Mucosa of descending colon (tissue), 3 donors: Measurements from ENCODE around the gene CRYZL1. TPM values are rescaled to one million over a fixed set of nuclear protein-coding genes. Genes with fewer than 3 reads are reported as not detected.

Experiments
- ATAC-seq: fragments of 200-7000 bp; cut with Tn5 transposase; one replicate; pipeline ENCODE4 v1.9.1; 2020; ENCODE audit warnings: mild to moderate bottlenecking, moderate library complexity
- DNase-seq, 3 donors: peaks; one replicate each; pipeline ENCODE4 v3.0.0-alpha.2; 2020
- H3K36me3 ChIP-seq: fragments of 200-600 bp; one replicate; pipeline ENCODE4 v1.8.0; 2021; ENCODE audit warnings: low read depth, mild to moderate bottlenecking
- H3K4me1 ChIP-seq: fragments of 200-600 bp; one replicate; pipeline ENCODE4 v1.8.0; 2021; ENCODE audit warnings: low read depth, mild to moderate bottlenecking
- H3K4me3 ChIP-seq: fragments of 200-600 bp; one replicate; pipeline ENCODE4 v1.8.0; 2021; ENCODE audit warnings: mild to moderate bottlenecking
- H3K9me3 ChIP-seq: fragments of 200-600 bp; one replicate; pipeline ENCODE4 v1.8.0; 2021; ENCODE audit warnings: mild to moderate bottlenecking
- intact Hi-C, 2 donors: fragments of 100-400 bp; cut with DNase I in 1 of 2; cut with micrococcal nuclease in 1 of 2; formaldehyde crosslinking; loops; one replicate each; pipeline versions ENCODE4 v1.11.0 to v1.11.1; 2022; cut with DNase I, micrococcal nuclease
- total RNA-seq, 3 donors: library from RNA; stranded (reverse); fragmentation: NEBNext Ultra II Directional in 2 of 3; extraction: Animal tissue kit (Norgen Biotek cat#: 25700) in 2 of 3; gene quantifications; one replicate each; pipeline versions ENCODE4 v1.2.1 to v1.2.4, GENCODE V29; 2021 to 2023
- TF ChIP-seq, protein P1 (sequence below): fragments of 200-600 bp; IDR thresholded peaks from one replicate; pipeline ENCODE4 v1.8.0; 2022; ENCODE audit warnings: antibody characterized with exemption, mild to moderate bottlenecking
- donor health status: DM: no; HTN: no; CAD: no; lungs with moderate emphysema.
- donor health status: DM: no; HTN: no; CAD: no.
- donor health status: DM: no; HTN: yes; CAD: no.

CRYZL1 gene
- total RNA-seq, 3 donors from 2014 or later = 33.1 to 55.5 (median 34.0) TPM

GRCh38 chr21:33558777-33559421 is 82.6 kb downstream of the CRYZL1 start:
- DNase-seq = no peak
- peaks cover 4% of the 10 kb centered on the region for H3K36me3 ChIP-seq
- H3K4me1 ChIP-seq = peaks cover 4% of the 10 kb centered on the region
- intact Hi-C loops = no loop called here
- H3K4me3 ChIP-seq = no peak overlapping the region
- no peak for ATAC-seq
- no peaks in the 10 kb centered on the region for H3K9me3 ChIP-seq
- TF ChIP-seq, protein P1, sequence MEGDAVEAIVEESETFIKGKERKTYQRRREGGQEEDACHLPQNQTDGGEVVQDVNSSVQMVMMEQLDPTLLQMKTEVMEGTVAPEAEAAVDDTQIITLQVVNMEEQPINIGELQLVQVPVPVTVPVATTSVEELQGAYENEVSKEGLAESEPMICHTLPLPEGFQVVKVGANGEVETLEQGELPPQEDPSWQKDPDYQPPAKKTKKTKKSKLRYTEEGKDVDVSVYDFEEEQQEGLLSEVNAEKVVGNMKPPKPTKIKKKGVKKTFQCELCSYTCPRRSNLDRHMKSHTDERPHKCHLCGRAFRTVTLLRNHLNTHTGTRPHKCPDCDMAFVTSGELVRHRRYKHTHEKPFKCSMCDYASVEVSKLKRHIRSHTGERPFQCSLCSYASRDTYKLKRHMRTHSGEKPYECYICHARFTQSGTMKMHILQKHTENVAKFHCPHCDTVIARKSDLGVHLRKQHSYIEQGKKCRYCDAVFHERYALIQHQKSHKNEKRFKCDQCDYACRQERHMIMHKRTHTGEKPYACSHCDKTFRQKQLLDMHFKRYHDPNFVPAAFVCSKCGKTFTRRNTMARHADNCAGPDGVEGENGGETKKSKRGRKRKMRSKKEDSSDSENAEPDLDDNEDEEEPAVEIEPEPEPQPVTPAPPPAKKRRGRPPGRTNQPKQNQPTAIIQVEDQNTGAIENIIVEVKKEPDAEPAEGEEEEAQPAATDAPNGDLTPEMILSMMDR = no peak

DNA sequence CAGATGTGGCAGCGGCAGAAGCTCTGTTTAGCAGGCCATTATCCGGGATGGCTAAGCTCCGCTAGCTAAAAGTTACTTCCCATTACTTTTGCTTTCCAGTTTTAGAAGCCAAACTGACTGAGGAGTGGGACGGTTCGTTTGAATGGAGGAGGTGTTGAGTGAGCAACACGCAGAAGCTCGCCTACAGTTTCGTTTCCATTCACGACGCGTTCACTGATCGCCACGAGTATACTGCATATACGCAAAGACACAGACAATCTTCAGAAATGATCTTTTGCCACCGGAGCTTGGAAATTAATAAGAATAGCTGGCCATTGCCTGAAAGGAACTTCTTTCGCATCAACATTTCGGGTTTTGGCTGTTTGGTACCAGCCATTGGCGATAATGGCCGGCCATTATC is 84.1 kb downstream of the CRYZL1 start:
- TF ChIP-seq, protein P1 = no peak
- peaks cover 10% of the 10 kb centered on the region for H3K36me3 ChIP-seq

DNA sequence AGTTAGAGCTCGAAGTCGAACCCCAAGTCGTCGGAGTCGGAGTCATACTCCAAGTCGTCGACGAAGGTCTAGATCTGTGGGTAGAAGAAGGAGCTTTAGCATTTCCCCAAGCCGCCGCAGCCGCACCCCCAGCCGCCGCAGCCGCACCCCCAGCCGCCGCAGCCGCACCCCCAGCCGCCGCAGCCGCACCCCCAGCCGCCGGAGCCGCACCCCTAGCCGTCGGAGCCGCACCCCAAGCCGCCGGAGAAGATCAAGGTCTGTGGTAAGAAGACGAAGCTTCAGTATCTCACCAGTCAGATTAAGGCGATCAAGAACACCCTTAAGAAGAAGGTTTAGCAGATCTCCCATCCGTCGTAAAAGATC is 86.6 kb downstream of the CRYZL1 start:
- peaks cover 28% of the 10 kb centered on the region for H3K36me3 ChIP-seq
- TF ChIP-seq, protein P1 = no peak
- no peak for ATAC-seq

More for the DNA sequence above, 84.1 kb downstream of the CRYZL1 start:
- peaks cover 4% of the 10 kb centered on the region for H3K4me1 ChIP-seq
- H3K9me3 ChIP-seq = no peaks in the 10 kb centered on the region
- intact Hi-C loops = no loop called here
- no peak overlapping the region for H3K4me3 ChIP-seq
- DNase-seq (no peak), ATAC-seq (no peak)

DNA sequence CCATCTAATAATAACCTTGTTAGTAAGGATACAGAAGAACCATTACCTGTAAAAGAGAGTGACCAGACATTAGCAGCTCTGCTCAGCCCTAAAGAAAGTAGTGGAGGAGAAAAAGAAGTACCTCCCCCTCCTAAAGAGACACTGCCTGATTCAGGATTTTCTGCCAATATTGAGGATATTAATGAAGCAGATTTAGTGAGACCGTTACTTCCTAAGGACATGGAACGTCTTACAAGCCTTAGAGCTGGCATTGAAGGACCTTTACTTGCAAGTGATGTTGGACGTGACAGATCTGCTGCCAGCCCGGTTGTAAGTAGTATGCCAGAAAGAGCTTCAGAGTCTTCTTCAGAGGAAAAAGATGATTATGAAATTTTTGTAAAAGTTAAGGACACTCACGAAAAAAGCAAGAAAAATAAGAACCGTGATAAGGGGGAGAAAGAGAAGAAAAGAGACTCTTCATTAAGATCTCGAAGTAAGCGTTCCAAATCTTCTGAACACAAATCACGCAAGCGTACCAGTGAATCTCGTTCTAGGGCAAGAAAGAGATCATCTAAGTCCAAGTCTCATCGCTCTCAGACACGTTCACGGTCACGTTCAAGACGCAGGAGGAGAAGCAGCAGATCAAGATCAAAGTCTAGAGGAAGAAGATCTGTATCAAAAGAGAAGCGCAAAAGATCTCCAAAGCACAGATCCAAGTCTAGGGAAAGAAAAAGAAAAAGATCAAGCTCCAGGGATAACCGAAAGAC is 87.1 kb downstream of the CRYZL1 start:
- TF ChIP-seq, protein P1 = no peak
- ATAC-seq (no peak), DNase-seq (no peak)
- peaks cover 29% of the 10 kb centered on the region for H3K36me3 ChIP-seq
- no peaks in the 10 kb centered on the region for H3K9me3 ChIP-seq
- no peak overlapping the region for H3K4me3 ChIP-seq
- intact Hi-C loops = no loop called here
- H3K4me1 ChIP-seq = peaks cover 4% of the 10 kb centered on the region

More for the DNA sequence above, 86.6 kb downstream of the CRYZL1 start:
- H3K9me3 ChIP-seq = no peaks in the 10 kb centered on the region
- intact Hi-C loops = no loop called here
- no peak for DNase-seq
- H3K4me1 ChIP-seq = peaks cover 4% of the 10 kb centered on the region
- no peak overlapping the region for H3K4me3 ChIP-seq

GRCh38 chr21:33552999-33553598 is 88.4 kb downstream of the CRYZL1 start:
- TF ChIP-seq, protein P1 = no peak
- peak; percentile 14 for ATAC-seq
- peaks cover 29% of the 10 kb centered on the region for H3K36me3 ChIP-seq

More at GRCh38 chr21:33552999-33553598, 88.4 kb downstream of the CRYZL1 start:
- no peaks in the 10 kb centered on the region for H3K9me3 ChIP-seq
- H3K4me3 ChIP-seq = no peak overlapping the region
- H3K4me1 ChIP-seq = peaks cover 4% of the 10 kb centered on the region
- intact Hi-C loops = no loop called here
- no peak for DNase-seq
